GM23248 (cell line): ENCODE measurements around the gene TRIM17.

Source experiments
- EZH2 ChIP-seq: fragments of 200-600 bp; sonication (generic); IDR thresholded peaks from 2 replicates; pipeline ENCODE4 v1.6.1; 2018; ENCODE audit warnings: antibody characterized with exemption, mild to moderate bottlenecking; ENCODE audit not compliant: insufficient read depth, poor library complexity, severe bottlenecking
- EZH2phosphoT487 ChIP-seq: fragments of 200-600 bp; sonication (generic); IDR thresholded peaks from 2 replicates; pipeline ENCODE4 v1.6.1; 2018; ENCODE audit warnings: antibody characterized with exemption, moderate library complexity, mild to moderate bottlenecking, low read depth; ENCODE audit not compliant: insufficient read depth

- TF ChIP-seq EZH2 (no peak), EZH2phosphoT487 (no peak)
Observed at GRCh38 chr1:228446852-228447251, 30.2 kb upstream of the TRIM17 start.
